ENCODE data around the gene USF2. TPM values are rescaled to one million over a fixed set of nuclear protein-coding genes. Genes with fewer than 3 reads are reported as not detected.

Gene USF2
- total RNA-seq, 1 donor, result 51.6 TPM

DNA sequence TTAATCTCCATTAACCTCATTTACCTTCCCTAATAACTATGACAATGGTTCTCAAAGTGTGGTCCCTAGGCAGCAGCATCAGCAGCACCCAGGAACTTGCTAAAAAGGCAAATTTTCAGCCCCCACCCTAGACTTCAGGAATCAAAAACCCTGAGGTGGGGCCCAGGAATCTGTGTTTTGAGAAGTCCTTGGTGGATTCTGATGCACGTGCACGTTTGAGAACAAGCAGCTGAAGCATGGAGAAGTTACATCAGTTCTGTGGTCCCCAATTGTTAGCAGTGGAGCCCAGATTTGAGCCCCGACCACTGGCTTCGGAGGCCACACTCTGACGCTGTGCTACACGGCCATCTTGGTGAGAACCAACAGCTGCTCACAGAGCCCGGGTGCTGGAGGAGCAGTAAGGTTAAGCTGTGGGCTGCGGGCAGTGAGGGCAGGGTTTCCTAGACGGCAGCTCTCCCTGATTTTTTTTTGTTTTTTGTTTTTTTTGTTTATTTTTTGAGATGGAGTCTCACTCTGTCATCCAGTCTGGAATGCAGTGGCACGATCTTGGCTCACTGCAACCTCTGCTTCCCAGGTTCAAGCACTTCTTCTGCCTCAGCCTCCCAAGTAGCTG, 46.2 kb downstream of the USF2 start:
- no peak for DNase-seq (ENCODE audit: low read depth)

DNA sequence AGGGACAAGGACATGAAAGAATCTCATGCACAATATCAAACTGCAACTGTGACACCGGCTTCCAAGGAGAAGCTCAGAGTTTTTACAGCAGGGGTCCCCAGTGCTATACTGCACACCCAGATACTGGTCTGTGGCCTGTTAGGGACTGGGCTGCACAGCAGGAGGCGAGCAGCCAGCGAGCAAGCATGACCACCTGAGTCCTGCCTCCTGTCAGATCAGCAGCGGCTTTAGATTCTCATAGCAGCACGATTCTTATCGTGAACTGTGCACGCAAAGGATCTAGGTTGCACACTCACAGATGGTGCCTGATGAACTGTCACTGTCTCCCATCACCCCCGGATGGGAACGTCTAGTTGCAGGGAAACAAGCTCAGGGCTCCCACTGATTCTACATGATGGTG, 47.1 kb downstream of the USF2 start:
- no peak for DNase-seq (ENCODE audit: low read depth)
- TF ChIP-seq, protein P1, sequence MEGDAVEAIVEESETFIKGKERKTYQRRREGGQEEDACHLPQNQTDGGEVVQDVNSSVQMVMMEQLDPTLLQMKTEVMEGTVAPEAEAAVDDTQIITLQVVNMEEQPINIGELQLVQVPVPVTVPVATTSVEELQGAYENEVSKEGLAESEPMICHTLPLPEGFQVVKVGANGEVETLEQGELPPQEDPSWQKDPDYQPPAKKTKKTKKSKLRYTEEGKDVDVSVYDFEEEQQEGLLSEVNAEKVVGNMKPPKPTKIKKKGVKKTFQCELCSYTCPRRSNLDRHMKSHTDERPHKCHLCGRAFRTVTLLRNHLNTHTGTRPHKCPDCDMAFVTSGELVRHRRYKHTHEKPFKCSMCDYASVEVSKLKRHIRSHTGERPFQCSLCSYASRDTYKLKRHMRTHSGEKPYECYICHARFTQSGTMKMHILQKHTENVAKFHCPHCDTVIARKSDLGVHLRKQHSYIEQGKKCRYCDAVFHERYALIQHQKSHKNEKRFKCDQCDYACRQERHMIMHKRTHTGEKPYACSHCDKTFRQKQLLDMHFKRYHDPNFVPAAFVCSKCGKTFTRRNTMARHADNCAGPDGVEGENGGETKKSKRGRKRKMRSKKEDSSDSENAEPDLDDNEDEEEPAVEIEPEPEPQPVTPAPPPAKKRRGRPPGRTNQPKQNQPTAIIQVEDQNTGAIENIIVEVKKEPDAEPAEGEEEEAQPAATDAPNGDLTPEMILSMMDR (IDR thresholded peaks at IDR 0.05; ENCODE audit: insufficient read depth, low read length), result no peak
- no peak overlapping the region for H3K4me3 ChIP-seq (ENCODE audit: low read depth, low read length)

More for the DNA sequence above, 46.2 kb downstream of the USF2 start:
- TF ChIP-seq, protein P1 (IDR thresholded peaks at IDR 0.05; ENCODE audit: insufficient read depth, low read length), result no peak
- H3K4me3 ChIP-seq (ENCODE audit: low read depth, low read length), result no peak overlapping the region

DNA sequence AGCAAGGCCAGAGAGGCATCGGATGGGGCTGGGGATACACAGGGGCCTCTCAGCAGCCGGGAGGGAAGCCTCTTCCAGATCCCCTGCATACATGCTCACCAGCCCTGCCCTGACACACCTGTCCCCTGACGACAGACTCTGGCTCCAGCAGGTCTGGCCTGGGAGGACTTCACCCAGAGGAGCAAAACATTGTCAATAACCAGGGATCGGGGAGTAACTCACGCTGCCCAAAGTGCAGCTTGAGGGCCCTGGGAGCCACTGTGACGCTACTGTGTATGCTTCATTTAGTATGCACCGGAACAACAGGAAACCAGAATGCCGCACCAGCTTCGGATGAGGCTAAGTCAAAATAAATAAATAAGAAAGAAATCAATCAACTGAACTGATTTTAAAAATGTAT, 47.8 kb downstream of the USF2 start:
- no peak for DNase-seq (ENCODE audit: low read depth)
- TF ChIP-seq, protein P1 (IDR thresholded peaks at IDR 0.05; ENCODE audit: insufficient read depth, low read length), result no peak
- no peak overlapping the region for H3K4me3 ChIP-seq (ENCODE audit: low read depth, low read length)

DNA sequence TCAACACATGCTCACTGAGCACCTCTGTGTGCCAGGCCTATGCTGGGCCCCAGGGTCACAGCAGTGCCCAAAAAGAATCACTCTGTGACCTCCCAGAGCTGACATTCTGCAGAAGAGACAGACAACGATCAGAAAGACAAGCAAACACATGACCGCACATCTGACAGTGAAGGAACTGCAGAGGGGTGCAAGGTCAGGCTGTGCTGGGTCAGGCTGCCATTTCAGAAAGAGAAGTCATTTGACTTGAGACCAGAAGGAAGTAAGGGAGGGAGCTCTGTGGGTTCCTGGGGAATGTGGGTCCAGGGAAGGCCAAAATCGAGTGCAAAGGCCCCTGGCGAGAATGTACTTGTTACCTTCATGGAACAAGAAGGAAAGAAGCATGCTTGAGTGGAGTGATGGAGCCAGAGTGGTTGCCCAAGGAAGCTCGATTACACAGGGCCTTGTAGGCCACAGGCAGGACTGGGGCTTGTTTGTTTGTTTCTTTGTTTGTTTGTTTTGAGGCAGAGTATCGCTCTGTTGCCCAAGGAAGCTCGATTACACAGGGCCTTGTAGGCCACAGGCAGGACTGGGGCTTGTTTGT, 48.8 kb downstream of the USF2 start:
- no peak for DNase-seq (ENCODE audit: low read depth)
- TF ChIP-seq, protein P1 (IDR thresholded peaks at IDR 0.05; ENCODE audit: insufficient read depth, low read length), result no peak
- no peak overlapping the region for H3K4me3 ChIP-seq (ENCODE audit: low read depth, low read length)

DNA sequence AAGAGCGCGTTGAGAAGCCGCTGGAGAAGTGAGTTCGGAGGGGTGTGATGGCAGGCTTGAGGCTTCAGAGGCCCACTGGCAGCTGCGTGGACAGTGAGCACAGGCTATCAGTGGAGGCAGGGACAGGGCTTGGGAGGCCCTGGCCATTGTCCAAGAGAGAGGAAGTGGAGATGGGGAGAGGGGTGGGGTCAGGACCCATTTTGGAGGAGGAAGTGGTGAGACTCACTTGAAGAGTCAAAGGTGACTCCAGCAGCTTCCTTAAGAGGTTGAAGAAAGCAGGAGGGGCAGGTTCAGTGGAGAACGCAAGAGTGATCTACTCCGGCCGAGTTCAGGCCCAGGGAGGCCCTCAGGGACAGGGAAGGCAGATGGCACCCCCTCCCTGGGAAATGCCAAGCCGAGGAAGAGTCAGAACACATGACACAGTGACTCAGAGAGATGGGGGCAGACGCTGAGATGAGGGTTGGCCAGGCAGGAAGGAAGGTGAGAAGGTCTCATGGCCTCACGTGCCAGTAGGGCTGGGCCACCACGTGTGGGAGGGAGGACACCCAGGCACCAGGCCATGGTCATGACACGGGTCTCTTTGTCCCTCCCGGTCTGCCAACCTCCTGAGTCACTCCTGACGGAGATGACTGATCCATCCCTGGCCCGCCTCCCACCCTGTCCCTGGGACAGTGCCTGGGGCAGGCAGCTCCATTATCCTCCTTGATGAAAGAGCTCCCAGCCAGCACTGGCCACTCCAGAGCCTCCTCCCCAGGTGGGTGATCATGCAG, 50.1 kb downstream of the USF2 start:
- peak; percentile 55 for DNase-seq (ENCODE audit: low read depth)
- TF ChIP-seq, protein P1 (IDR thresholded peaks at IDR 0.05; ENCODE audit: insufficient read depth, low read length), result no peak
- no peak overlapping the region for H3K4me3 ChIP-seq (ENCODE audit: low read depth, low read length)

DNA sequence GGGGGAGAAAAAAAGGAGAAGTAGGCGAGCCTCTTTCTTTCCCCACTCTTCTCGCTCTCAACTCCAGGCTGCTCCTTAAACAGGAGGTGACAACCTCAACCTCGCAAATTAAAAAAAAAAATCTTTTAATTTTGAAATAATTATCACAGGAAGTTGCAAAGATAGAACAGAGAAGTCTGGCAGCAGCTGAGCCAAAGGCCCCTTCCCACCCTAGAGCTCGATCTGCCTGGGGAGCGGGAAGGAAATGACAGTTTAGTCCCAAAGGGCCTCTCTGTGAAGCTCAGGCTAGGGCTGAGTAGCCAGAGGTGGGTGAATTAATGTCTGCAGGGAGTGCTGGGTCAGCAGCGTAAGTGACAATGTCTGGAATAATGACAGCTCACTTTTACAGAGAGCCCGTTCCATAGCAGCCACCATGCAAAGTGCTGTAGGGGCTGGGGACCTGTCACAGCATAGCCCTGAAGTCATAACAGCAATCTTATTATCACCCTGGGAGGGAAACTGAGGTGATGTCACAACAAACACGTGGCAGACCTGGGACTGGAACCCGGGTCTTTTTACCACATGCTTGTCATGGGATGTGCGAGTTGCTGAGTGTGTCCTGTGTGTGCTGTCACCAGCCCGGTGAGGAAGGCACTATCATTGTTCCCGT, 51.4 kb downstream of the USF2 start:
- H3K4me3 ChIP-seq (ENCODE audit: low read depth, low read length), result no peak overlapping the region
- TF ChIP-seq, protein P1 (IDR thresholded peaks at IDR 0.05; ENCODE audit: insufficient read depth, low read length), result no peak
- no peak for DNase-seq (ENCODE audit: low read depth)

Measured in fibroblast of the aortic adventitia (primary cell).